ENCODE data around the gene ZNF524. TPM values are rescaled to one million over a fixed set of nuclear protein-coding genes. Genes with fewer than 3 reads are reported as not detected.
A peak's percentile ranks its signal among the peaks of the same experiment; 100 is the strongest.

ZNF524 gene
- total and polyA plus RNA-seq, 9 of the 15 experiments (the other 6 are each of a cell fraction or from before 2014, with no cell fraction given) = 0.08 to 15.6 (median 2.9) TPM

DNA sequence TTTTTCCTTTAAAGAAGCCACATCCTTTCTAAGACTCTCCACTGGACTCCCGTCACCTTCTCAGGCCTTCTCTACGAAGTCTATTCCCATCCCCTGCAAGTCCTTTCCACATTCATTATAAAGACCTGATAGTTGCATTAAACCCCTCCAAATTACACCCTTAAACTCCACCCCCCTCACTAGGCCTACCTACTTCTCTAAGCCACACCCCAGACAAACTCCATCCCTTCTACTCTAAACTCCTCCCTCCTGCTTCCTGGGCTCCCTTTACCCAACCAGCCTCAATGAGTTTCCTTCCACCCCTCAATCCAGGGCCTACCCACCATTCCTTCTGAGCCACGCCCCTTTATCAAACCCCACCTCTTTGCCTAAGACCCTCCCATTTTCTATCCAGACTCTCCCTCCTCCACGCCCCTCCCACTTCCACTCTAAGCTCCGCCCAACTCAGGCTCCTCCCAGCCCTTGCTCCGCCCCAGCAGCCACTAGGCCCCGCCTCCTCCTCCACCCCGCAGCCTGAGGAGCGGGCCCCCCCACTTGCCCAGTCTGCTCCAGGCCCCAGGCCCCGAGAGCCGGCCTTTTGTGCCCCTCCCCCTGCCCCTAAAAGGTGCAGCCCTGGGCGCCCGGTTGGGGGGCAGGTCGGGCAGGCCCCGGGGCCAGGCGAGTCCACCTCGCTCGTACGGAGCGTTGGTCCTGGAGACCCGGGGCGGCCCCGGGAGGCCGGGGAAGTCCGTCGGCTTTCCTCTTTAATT, 1.2 kb upstream of the ZNF524 start (continued):
- no peak for TF ChIP-seq PPARD (CRISPR knock-in tag; IDR thresholded peaks at IDR 0.05)
- TF ChIP-seq ZFPM2 (CRISPR knock-in tag; IDR thresholded peaks at IDR 0.05) = no peak
- TF ChIP-seq SREBF2 (CRISPR knock-in tag; IDR thresholded peaks at IDR 0.05) = no peak
- no peak for TF ChIP-seq NR2C1 (IDR thresholded peaks at IDR 0.05)
- no peak for TF ChIP-seq NR2C1 (tag; IDR thresholded peaks at IDR 0.05)
- TF ChIP-seq POLR2H (tag; IDR thresholded peaks at IDR 0.05; ENCODE audit: low read depth) = peak; percentile 80
- TF ChIP-seq, protein P1, sequence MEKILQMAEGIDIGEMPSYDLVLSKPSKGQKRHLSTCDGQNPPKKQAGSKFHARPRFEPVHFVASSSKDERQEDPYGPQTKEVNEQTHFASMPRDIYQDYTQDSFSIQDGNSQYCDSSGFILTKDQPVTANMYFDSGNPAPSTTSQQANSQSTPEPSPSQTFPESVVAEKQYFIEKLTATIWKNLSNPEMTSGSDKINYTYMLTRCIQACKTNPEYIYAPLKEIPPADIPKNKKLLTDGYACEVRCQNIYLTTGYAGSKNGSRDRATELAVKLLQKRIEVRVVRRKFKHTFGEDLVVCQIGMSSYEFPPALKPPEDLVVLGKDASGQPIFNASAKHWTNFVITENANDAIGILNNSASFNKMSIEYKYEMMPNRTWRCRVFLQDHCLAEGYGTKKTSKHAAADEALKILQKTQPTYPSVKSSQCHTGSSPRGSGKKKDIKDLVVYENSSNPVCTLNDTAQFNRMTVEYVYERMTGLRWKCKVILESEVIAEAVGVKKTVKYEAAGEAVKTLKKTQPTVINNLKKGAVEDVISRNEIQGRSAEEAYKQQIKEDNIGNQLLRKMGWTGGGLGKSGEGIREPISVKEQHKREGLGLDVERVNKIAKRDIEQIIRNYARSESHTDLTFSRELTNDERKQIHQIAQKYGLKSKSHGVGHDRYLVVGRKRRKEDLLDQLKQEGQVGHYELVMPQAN (IDR thresholded peaks at IDR 0.05; ENCODE audit: borderline replicate concordance) = peak; percentile 67; the same call in 1 of the 2 replicates
- peak; percentile 68 for TF ChIP-seq CHD1 (IDR thresholded peaks at IDR 0.05; ENCODE audit: low read length)
- TF ChIP-seq ATF7 (IDR thresholded peaks at IDR 0.05) = peak; percentile 71; the same call in 1 of the 2 replicates
- TF ChIP-seq ASH1L (IDR thresholded peaks at IDR 0.05; ENCODE audit: borderline replicate concordance, low read depth, partially characterized antibody) = no peak
- TF ChIP-seq PHF8 (IDR thresholded peaks at IDR 0.05; ENCODE audit: borderline replicate concordance, low read length) = peak; percentile 67; the same call in 1 of the 2 replicates
- no peak for TF ChIP-seq ZNF436 (CRISPR knock-in tag; IDR thresholded peaks at IDR 0.05)
- TF ChIP-seq, protein P2, sequence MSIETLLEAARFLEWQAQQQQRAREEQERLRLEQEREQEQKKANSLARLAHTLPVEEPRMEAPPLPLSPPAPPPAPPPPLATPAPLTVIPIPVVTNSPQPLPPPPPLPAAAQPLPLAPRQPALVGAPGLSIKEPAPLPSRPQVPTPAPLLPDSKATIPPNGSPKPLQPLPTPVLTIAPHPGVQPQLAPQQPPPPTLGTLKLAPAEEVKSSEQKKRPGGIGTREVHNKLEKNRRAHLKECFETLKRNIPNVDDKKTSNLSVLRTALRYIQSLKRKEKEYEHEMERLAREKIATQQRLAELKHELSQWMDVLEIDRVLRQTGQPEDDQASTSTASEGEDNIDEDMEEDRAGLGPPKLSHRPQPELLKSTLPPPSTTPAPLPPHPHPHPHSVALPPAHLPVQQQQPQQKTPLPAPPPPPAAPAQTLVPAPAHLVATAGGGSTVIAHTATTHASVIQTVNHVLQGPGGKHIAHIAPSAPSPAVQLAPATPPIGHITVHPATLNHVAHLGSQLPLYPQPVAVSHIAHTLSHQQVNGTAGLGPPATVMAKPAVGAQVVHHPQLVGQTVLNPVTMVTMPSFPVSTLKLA (conservative IDR thresholded peaks at IDR 0.05) = no peak; a peak in 2 of 4 replicates
- 0 out of 4 replicates have a peak, but pooled peaks of 1 of the 2 experiments have one; percentile 11 for TF ChIP-seq RAD21 (CRISPR knock-in tag; conservative IDR thresholded peaks at IDR 0.05 in 1 of 2, IDR thresholded peaks at IDR 0.05 in 1 of 2)
- TF ChIP-seq HEY1 (CRISPR knock-in tag; IDR thresholded peaks at IDR 0.05; ENCODE audit: borderline replicate concordance) = no peak
- TF ChIP-seq, protein P3, sequence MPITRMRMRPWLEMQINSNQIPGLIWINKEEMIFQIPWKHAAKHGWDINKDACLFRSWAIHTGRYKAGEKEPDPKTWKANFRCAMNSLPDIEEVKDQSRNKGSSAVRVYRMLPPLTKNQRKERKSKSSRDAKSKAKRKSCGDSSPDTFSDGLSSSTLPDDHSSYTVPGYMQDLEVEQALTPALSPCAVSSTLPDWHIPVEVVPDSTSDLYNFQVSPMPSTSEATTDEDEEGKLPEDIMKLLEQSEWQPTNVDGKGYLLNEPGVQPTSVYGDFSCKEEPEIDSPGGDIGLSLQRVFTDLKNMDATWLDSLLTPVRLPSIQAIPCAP (CRISPR knock-in tag; IDR thresholded peaks at IDR 0.05; ENCODE audit: borderline replicate concordance) = no peak
- TF ChIP-seq ARHGAP35 (IDR thresholded peaks at IDR 0.05; ENCODE audit: partially characterized antibody) = no peak
- peak; percentile 39 for TF ChIP-seq FIP1L1 (IDR thresholded peaks at IDR 0.05; ENCODE audit: low read depth, low read length, poor library complexity, severe bottlenecking)
- no peak for TF ChIP-seq HLTF (IDR thresholded peaks at IDR 0.05)
- peak; percentile 95 to 97 for TF ChIP-seq MAZ (CRISPR knock-in tag; conservative IDR thresholded peaks at IDR 0.05 in 1 of 2, IDR thresholded peaks at IDR 0.05 in 1 of 2)
